ENCODE results near the gene BRINP1. TPM values are rescaled to one million over a fixed set of nuclear protein-coding genes. Genes with fewer than 3 reads are reported as not detected.

The BRINP1 gene
- total and polyA plus RNA-seq, 2 of the 8 experiments (the other 6 are each of a cell fraction or from before 2014, with no cell fraction given): 19.5 to 20.5 TPM

- TF ChIP-seq CHD7 (IDR thresholded peaks at IDR 0.05; ENCODE audit: insufficient replicate concordance, low read length) (no peak), FOSL1 (IDR thresholded peaks at IDR 0.05; ENCODE audit: insufficient read depth, low read depth, low read length) (no peak), BACH1 (IDR thresholded peaks at IDR 0.05; ENCODE audit: low read length) (no peak)
Observed at GRCh38 chr9:119250730-119251129, 118.5 kb downstream of the BRINP1 start (continued).
